Keratinocyte (primary cell): Measurements from ENCODE around the gene HPS4.

Experiments
- EZH2 ChIP-seq: IDR thresholded peaks from one replicate; pipeline ENCODE4 v1.6.1; 2012; ENCODE audit warnings: inconsistent platforms, mild to moderate bottlenecking, low read length, moderate library complexity
- TF ChIP-seq, protein P1 (sequence below), 3 experiments: IDR thresholded peaks in 1 of 3; conservative IDR thresholded peaks in 1 of 3; optimal IDR thresholded peaks in 1 of 3; 2 replicates in 2 of 3; 3 replicates in 1 of 3; pipeline versions ENCODE3 to v1.5.1; 2011; ENCODE audit warnings: low read length in 3 of 3, mild to moderate bottlenecking in 3 of 3, moderate library complexity in 2 of 3, control low read depth in 1 of 3, inconsistent platforms in 1 of 3; ENCODE audit not compliant: insufficient read depth in 2 of 3; ENCODE audit errors: extremely low read depth in 1 of 3

DNA sequence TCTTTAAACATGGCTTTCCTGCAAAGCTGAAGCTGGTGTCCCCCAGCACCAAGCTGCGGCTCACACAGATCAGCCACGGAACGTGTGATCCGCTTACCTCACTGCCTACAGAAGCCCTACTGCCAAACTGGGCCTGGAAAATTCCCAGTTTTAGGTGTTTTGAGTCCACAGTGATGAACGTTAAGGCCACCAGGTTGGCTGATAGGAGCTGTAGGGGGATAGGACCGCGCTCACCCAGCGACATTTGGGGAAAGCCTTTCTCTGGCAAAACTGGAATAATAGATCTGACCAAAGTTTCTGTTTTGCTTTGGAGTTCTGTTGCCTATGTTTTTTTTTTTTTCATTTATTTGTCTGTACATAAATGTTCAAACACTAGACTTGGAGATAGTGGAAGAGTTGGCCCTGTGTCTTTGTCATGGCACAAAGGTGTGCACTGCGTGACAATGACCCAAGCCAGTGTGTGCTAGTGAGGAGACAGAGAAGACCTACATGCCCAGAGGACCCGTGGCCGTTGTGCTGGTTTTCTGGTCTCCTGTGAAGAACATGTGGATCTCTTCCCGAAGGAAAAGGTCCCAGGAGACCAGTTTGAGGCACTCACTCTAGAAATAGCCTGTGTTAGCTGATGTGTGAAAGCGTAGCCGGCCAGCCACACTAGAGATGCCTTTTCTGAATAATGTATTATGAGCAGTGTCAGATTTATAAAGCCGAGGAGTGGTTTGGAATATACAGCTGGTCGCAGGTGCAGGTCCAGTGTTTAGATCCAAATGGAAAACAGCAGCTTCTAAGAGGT is 39.5 kb downstream of the HPS4 start:
- TF ChIP-seq, protein P1, sequence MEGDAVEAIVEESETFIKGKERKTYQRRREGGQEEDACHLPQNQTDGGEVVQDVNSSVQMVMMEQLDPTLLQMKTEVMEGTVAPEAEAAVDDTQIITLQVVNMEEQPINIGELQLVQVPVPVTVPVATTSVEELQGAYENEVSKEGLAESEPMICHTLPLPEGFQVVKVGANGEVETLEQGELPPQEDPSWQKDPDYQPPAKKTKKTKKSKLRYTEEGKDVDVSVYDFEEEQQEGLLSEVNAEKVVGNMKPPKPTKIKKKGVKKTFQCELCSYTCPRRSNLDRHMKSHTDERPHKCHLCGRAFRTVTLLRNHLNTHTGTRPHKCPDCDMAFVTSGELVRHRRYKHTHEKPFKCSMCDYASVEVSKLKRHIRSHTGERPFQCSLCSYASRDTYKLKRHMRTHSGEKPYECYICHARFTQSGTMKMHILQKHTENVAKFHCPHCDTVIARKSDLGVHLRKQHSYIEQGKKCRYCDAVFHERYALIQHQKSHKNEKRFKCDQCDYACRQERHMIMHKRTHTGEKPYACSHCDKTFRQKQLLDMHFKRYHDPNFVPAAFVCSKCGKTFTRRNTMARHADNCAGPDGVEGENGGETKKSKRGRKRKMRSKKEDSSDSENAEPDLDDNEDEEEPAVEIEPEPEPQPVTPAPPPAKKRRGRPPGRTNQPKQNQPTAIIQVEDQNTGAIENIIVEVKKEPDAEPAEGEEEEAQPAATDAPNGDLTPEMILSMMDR (optimal IDR thresholded peaks at IDR 0.05 in 1 of 3, IDR thresholded peaks at IDR 0.05 in 1 of 3, conservative IDR thresholded peaks at IDR 0.05 in 1 of 3; ENCODE audit: extremely low read depth in 1 of 3, insufficient read depth in 2 of 3, low read length in 3 of 3): no peak
- no peak for TF ChIP-seq EZH2
